HG03354 (cell line): ENCODE results near the gene DHRS4.
"Not testable (repeated sequence)": the region's sequence is repeated elsewhere in the genome, so short reads cannot be mapped to it uniquely, and the experiment has no call there.

Experiments
- ATAC-seq: cut with Tn5 transposase; IDR thresholded peaks from one replicate; pipeline ENCODE4 v1.9.1; 2021; ENCODE audit warnings: mild to moderate bottlenecking; ENCODE audit not compliant: unreplicated experiment, poor library complexity, severe bottlenecking

Gene DHRS4

GRCh38 chr14:23977208-23977607 lies 23.6 kb downstream of the DHRS4 start:
- not testable (repeated sequence) for ATAC-seq

DNA sequence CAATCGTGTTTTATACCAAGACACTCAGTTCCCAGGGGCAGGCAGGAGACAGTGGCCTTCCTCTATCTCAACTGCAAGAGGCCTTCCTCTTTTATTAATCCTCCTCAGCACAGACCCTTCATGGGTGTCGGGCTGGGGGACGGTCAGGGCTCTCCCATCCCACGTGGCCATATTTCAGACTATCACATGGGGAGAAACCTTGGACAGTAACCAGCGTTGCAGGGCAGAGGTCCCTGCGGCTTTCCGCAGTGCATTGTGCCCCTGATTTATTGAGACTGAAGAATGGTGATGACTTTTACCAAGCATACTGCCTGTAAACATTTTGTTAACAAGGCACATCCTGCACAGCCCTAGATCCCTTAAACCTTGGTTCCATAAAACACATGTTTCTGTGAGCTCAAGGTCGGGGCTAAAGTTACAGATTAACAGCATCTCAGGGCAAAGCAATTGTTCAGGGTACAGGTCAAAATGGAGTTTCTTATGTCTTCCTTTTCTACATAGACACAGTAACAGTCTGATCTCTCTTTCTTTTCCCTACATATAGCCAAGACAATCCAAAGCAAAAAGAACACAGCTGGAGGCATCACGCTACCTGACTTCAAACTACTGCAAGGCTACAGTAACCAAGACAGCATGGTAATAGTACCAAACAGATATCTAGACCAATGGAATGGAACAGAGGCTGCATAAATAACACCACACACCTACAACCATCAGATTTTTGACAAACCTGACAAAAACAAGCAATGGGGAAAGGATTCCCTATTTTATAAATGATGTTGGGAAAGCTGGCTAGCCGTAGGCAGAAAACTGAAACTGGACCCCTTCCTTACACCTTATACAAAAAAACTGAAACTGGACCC lies 28.6 kb downstream of the DHRS4 start:
- ATAC-seq, result not testable (repeated sequence)

- ATAC-seq, result no peak
These were observed 31.5 kb downstream of the DHRS4 start for GRCh38 chr14:23984891-23985602.

- peak; percentile 30 for ATAC-seq
These were observed 34.6 kb downstream of the DHRS4 start for GRCh38 chr14:23988223-23988606.

DNA sequence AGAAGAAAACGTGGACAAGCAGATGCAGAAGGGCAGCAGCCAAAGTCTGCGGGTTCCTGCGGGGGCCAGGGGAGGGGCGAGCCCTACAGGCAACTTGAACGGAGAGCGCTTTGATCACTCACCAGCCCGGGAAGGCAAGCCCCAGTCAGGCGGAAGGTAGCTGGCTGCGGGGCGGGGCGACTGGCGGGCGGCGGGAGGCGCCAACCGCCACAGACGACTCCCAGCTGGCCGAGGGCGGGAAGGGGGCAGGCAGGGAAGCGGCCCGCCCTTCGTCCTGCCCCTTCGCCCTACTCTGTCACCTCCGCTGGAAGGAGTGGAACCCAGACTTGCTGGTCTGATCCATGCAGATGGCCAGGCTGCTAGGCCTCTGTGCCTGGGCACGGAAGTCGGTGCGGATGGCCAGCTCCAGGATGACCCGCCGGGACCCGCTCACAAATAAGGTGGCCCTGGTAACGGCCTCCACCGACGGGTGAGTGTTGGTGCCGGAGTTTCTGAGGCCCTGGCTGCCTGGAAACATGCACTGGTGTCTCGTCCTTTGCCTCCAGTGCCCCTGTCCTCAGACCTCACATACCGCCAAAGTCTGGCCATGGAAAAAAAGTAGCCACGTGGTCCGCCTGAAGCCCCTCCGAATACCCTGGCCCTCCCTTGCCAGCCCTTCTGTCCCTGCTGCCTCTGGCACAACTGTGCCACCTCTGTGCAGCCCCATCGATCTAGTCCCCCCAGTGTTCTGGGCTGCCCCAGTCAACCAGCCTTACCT lies 35.2 kb downstream of the DHRS4 start, which contains the start of gene DHRS4L2:
Gene DHRS4L2 (plus strand): TSS at position 323 of the 757 bp plus-strand sequence. CDS start 19 bp downstream, at position 342.
- ATAC-seq, result peak; percentile 95

DNA sequence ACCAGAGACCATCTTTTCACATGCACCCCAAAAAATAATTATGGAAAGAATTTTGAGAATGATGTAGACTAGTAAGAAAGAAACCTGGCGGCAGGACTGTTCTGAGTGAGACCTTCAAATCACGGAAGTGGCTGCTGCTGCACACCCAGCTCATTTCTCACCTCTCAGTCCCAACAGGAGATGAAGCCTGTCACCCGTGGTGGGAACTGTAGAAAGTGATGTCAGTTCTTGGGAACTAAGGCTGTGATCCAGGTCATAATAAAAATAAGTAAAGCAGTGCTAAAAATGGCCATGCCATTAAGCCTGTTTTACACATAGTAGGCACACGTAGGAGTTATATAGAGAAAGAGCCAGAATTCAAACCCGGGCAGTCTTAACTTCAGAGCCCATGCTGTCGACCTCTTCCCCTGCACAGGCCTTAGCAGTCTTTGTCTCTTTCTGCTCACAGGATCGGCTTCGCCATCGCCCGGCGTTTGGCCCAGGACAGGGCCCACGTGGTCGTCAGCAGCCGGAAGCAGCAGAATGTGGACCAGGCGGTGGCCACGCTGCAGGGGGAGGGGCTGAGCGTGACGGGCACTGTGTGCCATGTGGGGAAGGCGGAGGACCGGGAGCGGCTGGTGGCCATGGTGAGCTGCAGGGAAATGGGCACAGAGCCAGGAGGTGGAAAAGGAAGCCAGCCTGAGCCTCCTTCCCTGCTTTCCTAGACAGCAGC lies 36.3 kb downstream of the DHRS4 start:
- ATAC-seq, result not testable (repeated sequence)

DNA sequence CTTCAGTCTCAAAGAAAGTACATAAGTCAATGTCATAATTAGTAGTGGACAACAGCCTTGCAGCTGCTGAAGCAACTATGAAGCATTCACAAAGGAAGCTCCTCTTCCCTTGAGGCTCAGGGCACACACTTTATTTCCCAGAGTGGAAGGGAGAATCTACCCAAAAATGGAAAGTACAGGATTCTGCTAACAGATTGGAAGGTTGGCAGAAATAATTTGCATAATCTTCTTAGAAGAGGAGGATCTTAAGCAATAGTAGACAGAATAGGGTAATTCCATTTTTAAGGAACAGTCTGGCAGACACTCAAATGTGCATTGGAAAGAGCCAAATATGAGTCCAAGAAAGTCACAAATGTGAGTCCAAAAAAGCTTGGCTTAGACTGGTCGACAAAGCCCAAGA lies 37.4 kb downstream of the DHRS4 start:
- not testable (repeated sequence) for ATAC-seq

GRCh38 chr14:23993042-23993441 lies 39.5 kb downstream of the DHRS4 start:
- ATAC-seq, result not testable (repeated sequence)

DNA sequence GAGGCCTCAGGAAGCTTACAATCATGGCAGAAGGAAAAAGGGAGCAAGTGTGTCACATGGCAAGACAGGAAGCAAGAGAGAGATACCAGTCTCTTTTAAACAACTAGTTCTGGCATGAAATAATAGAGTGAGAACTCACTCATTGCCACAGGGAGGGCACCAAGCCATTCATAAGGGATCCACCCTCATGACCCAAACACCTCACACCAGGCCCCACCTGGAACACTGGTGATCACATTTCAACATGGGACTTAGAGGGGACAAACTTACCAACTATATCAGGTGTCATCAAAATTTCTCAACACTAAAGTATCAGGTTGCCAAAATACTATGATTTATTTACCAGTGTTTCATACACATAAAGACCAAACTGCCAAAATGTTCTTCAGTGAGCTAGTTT lies 42.4 kb downstream of the DHRS4 start:
- ATAC-seq, result not testable (repeated sequence)

GRCh38 chr14:23996825-23997224 lies 43.3 kb downstream of the DHRS4 start:
- ATAC-seq, result not testable (repeated sequence)

- ATAC-seq, result not testable (repeated sequence)
These were observed 46.1 kb downstream of the DHRS4 start for GRCh38 chr14:23999640-24000039.

DNA sequence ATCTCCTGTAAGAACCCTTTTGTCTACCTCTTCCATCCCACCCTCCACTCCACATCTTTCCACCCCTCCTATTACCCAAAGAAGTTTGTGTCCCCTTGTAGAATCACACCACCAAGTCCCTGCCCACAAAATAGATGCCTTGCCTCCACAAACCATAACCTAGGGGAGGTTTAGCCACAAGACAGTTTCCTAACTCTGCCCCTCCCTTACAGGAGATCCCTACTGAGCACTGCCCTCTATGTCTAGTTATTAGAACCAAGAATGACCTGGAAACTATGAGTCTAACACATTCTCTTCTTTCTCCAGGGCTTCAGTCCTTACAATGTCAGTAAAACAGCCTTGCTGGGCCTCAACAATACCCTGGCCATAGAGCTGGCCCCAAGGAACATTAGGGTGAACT lies 47.5 kb downstream of the DHRS4 start:
- not testable (repeated sequence) for ATAC-seq

- not testable (repeated sequence) for ATAC-seq
These were observed 48.1 kb downstream of the DHRS4 start for GRCh38 chr14:24001679-24002078.

DNA sequence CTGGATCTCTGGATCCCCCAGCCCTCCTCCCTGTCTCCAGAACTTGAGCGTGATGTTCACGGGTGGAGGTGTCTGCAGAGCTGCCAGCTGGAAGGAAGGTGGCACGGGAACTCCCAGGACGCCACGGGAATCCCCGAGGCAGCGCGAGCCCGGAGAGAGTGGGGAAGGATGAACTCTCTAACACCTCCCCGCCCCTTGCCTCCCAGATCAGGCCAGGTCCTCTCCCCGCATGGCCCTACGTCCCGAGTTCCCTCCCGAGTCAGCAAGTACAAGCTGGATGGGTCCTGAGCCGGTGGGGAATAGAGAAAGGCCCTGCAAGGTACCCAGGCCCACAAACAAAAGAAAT lies 52.9 kb downstream of the DHRS4 start:
- ATAC-seq, result peak; percentile 48

GRCh38 chr14:24006817-24007652 lies 53.5 kb downstream of the DHRS4 start:
- peak; percentile 79 for ATAC-seq

DNA sequence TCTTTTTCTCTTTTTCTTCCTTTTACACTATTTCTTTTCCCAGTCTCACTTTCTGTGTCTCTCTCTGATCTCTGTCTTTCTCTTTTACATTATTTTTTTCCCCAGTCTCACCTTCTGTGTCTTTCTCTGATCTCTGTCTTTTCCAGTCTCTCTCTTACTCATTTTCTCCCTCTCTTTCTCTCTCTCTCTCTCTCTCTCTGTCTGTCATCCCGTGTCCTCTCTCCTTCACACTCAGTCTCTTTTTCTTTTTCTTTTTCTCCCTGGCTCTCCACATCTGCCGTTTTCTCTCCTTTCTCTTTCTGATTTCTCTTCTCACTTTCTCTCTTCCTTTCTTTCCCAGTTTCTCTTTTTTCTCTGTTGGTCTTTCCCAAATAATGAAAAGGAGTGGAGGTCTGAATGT lies 57.5 kb downstream of the DHRS4 start:
- ATAC-seq, result no peak

GRCh38 chr14:24012726-24013273 lies 59.2 kb downstream of the DHRS4 start:
- not testable (repeated sequence) for ATAC-seq
